Neural cell (in vitro differentiated cells): ENCODE data around the gene HLA-C. TPM values are rescaled to one million over a fixed set of nuclear protein-coding genes. Genes with fewer than 3 reads are reported as not detected.

ENCODE experiments used
- H2AFZ ChIP-seq: fragments of 200-600, 300-800 bp; sonication (generic), shearing (Covaris generic); 2 replicates; pipeline ENCODE4 v1.6.0; 2014; ENCODE audit warnings: low read depth, mild to moderate bottlenecking, antibody characterized with exemption, low read length, moderate library complexity
- H3F3A ChIP-seq: fragments of 200-600 bp; shearing (Covaris generic); 2 replicates; pipeline ENCODE4 v1.6.1; 2016; ENCODE audit warnings: mild to moderate bottlenecking, moderate library complexity, mixed read lengths, antibody characterized with exemption, low read length; ENCODE audit not compliant: insufficient read depth, poor library complexity, severe bottlenecking
- H3K27ac ChIP-seq: fragments of 200-600, 300-800 bp; sonication (generic), shearing (Covaris generic); 2 replicates; pipeline ENCODE4 v1.5.1; 2014; ENCODE audit warnings: mild to moderate bottlenecking, low read length, moderate library complexity
- H3K27me3 ChIP-seq: fragments of 300-800, 200-600 bp; sonication (generic), shearing (Covaris generic); 2 replicates; pipeline ENCODE4 v1.6.0; 2014; ENCODE audit warnings: mild to moderate bottlenecking, low read depth, low read length, moderate library complexity; ENCODE audit not compliant: insufficient read depth
- H3K36me3 ChIP-seq: fragments of 300-800, 200-600 bp; sonication (generic), shearing (Covaris generic); 2 replicates; pipeline ENCODE4 v1.5.1; 2014; ENCODE audit warnings: mild to moderate bottlenecking, antibody characterized with exemption, low read length, moderate library complexity; ENCODE audit not compliant: insufficient read depth
- H3K4me2 ChIP-seq: fragments of 300-800, 200-600 bp; sonication (generic), shearing (Covaris generic); 2 replicates; pipeline ENCODE4 v1.6.0; 2014; ENCODE audit warnings: mild to moderate bottlenecking, low read length
- H3K4me3 ChIP-seq: fragments of 300-800, 200-600 bp; sonication (generic), shearing (Covaris generic); 2 replicates; pipeline ENCODE4 v1.5.1; 2014; ENCODE audit warnings: mild to moderate bottlenecking, low read length, moderate library complexity
- H3K79me2 ChIP-seq: fragments of 200-600 bp; shearing (Covaris generic); replicated peaks from 2 replicates; pipeline ENCODE4 v1.6.0; 2014; ENCODE audit warnings: mild to moderate bottlenecking, low read length, moderate library complexity; ENCODE audit not compliant: insufficient read depth
- H3K9ac ChIP-seq: fragments of 300-800, 200-600 bp; sonication (generic), shearing (Covaris generic); 2 replicates; pipeline ENCODE4 v1.6.1; 2016; ENCODE audit warnings: mild to moderate bottlenecking, low read length, mixed read lengths
- H3K9me2 ChIP-seq: fragments of 200-600 bp; shearing (Covaris generic); 2 replicates; pipeline ENCODE4 v1.6.1; 2016; ENCODE audit warnings: mild to moderate bottlenecking, low read length, mixed read lengths; ENCODE audit not compliant: insufficient read depth
- H3K9me3 ChIP-seq: fragments of 200-600, 300-800 bp; sonication (generic), shearing (Covaris generic); 2 replicates; pipeline ENCODE4 v1.6.1; 2016; ENCODE audit warnings: mild to moderate bottlenecking, mixed run types, low read length, moderate library complexity, mixed read lengths
- H4K20me1 ChIP-seq: fragments of 200-600 bp; shearing (Covaris generic); 2 replicates; pipeline ENCODE4 v1.6.1; 2016; ENCODE audit warnings: mild to moderate bottlenecking, mixed run types; ENCODE audit not compliant: insufficient read depth
- CTCF ChIP-seq: fragments of 450-650 bp; IDR thresholded peaks from 2 replicates; pipeline ENCODE4 v1.5.1; 2014; ENCODE audit warnings: antibody characterized with exemption, mild to moderate bottlenecking, moderate library complexity; ENCODE audit not compliant: poor library complexity, severe bottlenecking
- EP300 ChIP-seq: fragments of 450-650 bp; conservative IDR thresholded peaks from 2 replicates; pipeline ENCODE4 v1.6.1; 2014; ENCODE audit warnings: antibody characterized with exemption, mild to moderate bottlenecking, moderate library complexity; ENCODE audit not compliant: poor library complexity, severe bottlenecking
- EZH2 ChIP-seq: fragments of 200-600, 300-800 bp; shearing (Covaris generic), sonication (generic); IDR thresholded peaks from 2 replicates; pipeline ENCODE4 v1.6.1; 2014; ENCODE audit warnings: antibody characterized with exemption, low read length, borderline replicate concordance, mild to moderate bottlenecking; ENCODE audit not compliant: insufficient read depth, poor library complexity, severe bottlenecking
- MXI1 ChIP-seq: fragments of 450-650 bp; conservative IDR thresholded peaks from 2 replicates; pipeline ENCODE4 v1.6.1; 2014; ENCODE audit warnings: antibody characterized with exemption, mild to moderate bottlenecking; ENCODE audit not compliant: poor library complexity, severe bottlenecking
- POLR2AphosphoS5 ChIP-seq: IDR thresholded peaks from 2 replicates; pipeline ENCODE4 v1.6.1; 2012
- RAD21 ChIP-seq: fragments of 450-650 bp; conservative IDR thresholded peaks from 2 replicates; pipeline ENCODE4 v1.6.1; 2014; ENCODE audit warnings: antibody characterized with exemption, mild to moderate bottlenecking, moderate library complexity
- REST ChIP-seq: IDR thresholded peaks from 2 replicates; pipeline ENCODE4 v1.6.1; 2012; ENCODE audit warnings: borderline replicate concordance
- SMC3 ChIP-seq: fragments of 450-650 bp; conservative IDR thresholded peaks from 2 replicates; pipeline ENCODE4 v1.6.1; 2014; ENCODE audit warnings: antibody characterized with exemption, mild to moderate bottlenecking, moderate library complexity; ENCODE audit not compliant: poor library complexity
- TAF1 ChIP-seq: IDR thresholded peaks from 2 replicates; pipeline ENCODE4 v1.6.1; 2012; ENCODE audit warnings: low read depth
- polyA plus RNA-seq: library from polyadenylated mRNA; depleted of rRNA; stranded (reverse); fragments of >200 nt; gene quantifications from 2 replicates; pipeline ENCODE4 v1.2.3, GENCODE V29; 2014

The HLA-C gene
- polyA plus RNA-seq, 1 donor from 2014 or later = 18.0 TPM

GRCh38 chr6:31270788-31271640 is 878 bp downstream of the HLA-C start:
- no peaks in the 10 kb centered on the region for H3K36me3 ChIP-seq
- no peaks in the 10 kb centered on the region for H3F3A ChIP-seq
- no peaks in the 10 kb centered on the region for H3K9me2 ChIP-seq
- TF ChIP-seq REST (no peak), MXI1 (no peak), SMC3 (no peak), TAF1 (no peak), EP300 (no peak), POLR2AphosphoS5 (no peak)
- no peaks in the 10 kb centered on the region for H3K9me3 ChIP-seq
- H3K4me3 ChIP-seq = peak overlapping the region; percentile 73
- H3K27me3 ChIP-seq = peaks cover 3% of the 10 kb centered on the region
- no peaks in the 10 kb centered on the region for H3K79me2 ChIP-seq
- H3K9ac ChIP-seq = peak overlapping the region; percentile 53
- no peaks in the 10 kb centered on the region for H4K20me1 ChIP-seq
- no peak overlapping the region for H3K27ac ChIP-seq
- H3K4me2 ChIP-seq = no peak overlapping the region
- H2AFZ ChIP-seq = peak overlapping the region; percentile 40

- Histone ChIP-seq H2AFZ (no peak overlapping the region), H3K27me3 (peaks cover 3% of the 10 kb centered on the region), H3K36me3 (no peaks in the 10 kb centered on the region), H3K79me2 (no peaks in the 10 kb centered on the region), H3K4me3 (no peak overlapping the region), H3K9ac (no peak overlapping the region), H3K9me2 (no peaks in the 10 kb centered on the region), H4K20me1 (no peaks in the 10 kb centered on the region), H3K9me3 (no peaks in the 10 kb centered on the region), H3K4me2 (no peak overlapping the region), H3K27ac (no peak overlapping the region), H3F3A (no peaks in the 10 kb centered on the region)
- TF ChIP-seq RAD21 = no peak
- TF ChIP-seq MXI1 = no peak
- no peak for TF ChIP-seq EP300
- no peak for TF ChIP-seq TAF1
- no peak for TF ChIP-seq POLR2AphosphoS5
- TF ChIP-seq REST = no peak
- no peak for TF ChIP-seq CTCF
- no peak for TF ChIP-seq EZH2
- no peak for TF ChIP-seq SMC3
Observed at GRCh38 chr6:31268836-31269235, 3.1 kb downstream of the HLA-C start.
